Loucy (cell line): ENCODE data around the gene MAS1L.

Experiments used
- H2AFZ ChIP-seq: fragments of 200-600 bp; sonication (generic); 2 replicates; pipeline ENCODE4 v1.6.0; 2016; ENCODE audit warnings: antibody characterized with exemption, mild to moderate bottlenecking, low read length, moderate library complexity
- H3F3A ChIP-seq: fragments of 200-600 bp; 2 replicates; pipeline ENCODE4 v1.6.0; 2016; ENCODE audit warnings: antibody characterized with exemption, low read depth, mild to moderate bottlenecking
- H3K27me3 ChIP-seq: fragments of 200-600 bp; sonication (generic); 2 replicates; pipeline ENCODE4 v1.6.1; 2014; ENCODE audit warnings: low read length, mild to moderate bottlenecking; ENCODE audit not compliant: insufficient read depth, poor library complexity, severe bottlenecking
- H3K36me3 ChIP-seq: fragments of 200-600 bp; sonication (generic); 2 replicates; pipeline ENCODE4 v1.6.1; 2016; ENCODE audit warnings: low read length; ENCODE audit not compliant: insufficient read depth
- H3K4me1 ChIP-seq: fragments of 200-600 bp; sonication (generic); 2 replicates; pipeline ENCODE4 v1.5.1; 2014; ENCODE audit warnings: low read length, mild to moderate bottlenecking; ENCODE audit not compliant: insufficient read depth, poor library complexity, severe bottlenecking
- H3K4me2 ChIP-seq: fragments of 200-600 bp; sonication (generic); 2 replicates; pipeline ENCODE4 v1.6.0; 2014; ENCODE audit warnings: antibody characterized with exemption, low read length, low read depth, mild to moderate bottlenecking; ENCODE audit not compliant: poor library complexity, severe bottlenecking
- H3K4me3 ChIP-seq: fragments of 200-600 bp; sonication (generic); 2 replicates; pipeline ENCODE4 v1.5.1; 2014; ENCODE audit warnings: low read length, mild to moderate bottlenecking, mixed read lengths; ENCODE audit not compliant: poor library complexity, severe bottlenecking
- H3K79me2 ChIP-seq: fragments of 200-600 bp; sonication (generic); 2 replicates; pipeline ENCODE4 v1.6.1; 2014; ENCODE audit warnings: low read length; ENCODE audit not compliant: insufficient read depth
- H3K9ac ChIP-seq: fragments of 200-600 bp; sonication (generic); 2 replicates; pipeline ENCODE4 v1.6.0; 2014; ENCODE audit warnings: mild to moderate bottlenecking, low read depth, low read length, moderate library complexity; ENCODE audit not compliant: poor library complexity, severe bottlenecking
- H3K9me2 ChIP-seq: fragments of 200-600 bp; sonication (generic); replicated peaks from 2 replicates; pipeline ENCODE4 v1.6.1; 2016; ENCODE audit warnings: low read depth, low read length, mixed read lengths
- H3K9me3 ChIP-seq: fragments of 200-600 bp; sonication (generic); 2 replicates; pipeline ENCODE4 v1.6.1; 2014; ENCODE audit warnings: mild to moderate bottlenecking, antibody characterized with exemption, low read length, low read depth; ENCODE audit not compliant: insufficient read depth
- H4K20me1 ChIP-seq: fragments of 200-600 bp; sonication (generic); 2 replicates; pipeline ENCODE4 v1.6.0; 2014; ENCODE audit warnings: antibody characterized with exemption, low read length, mild to moderate bottlenecking; ENCODE audit not compliant: insufficient read depth, poor library complexity, severe bottlenecking
- EZH2phosphoT487 ChIP-seq: fragments of 200-600 bp; IDR thresholded peaks from 2 replicates; pipeline ENCODE4 v1.6.1; 2018; ENCODE audit warnings: antibody characterized with exemption, mild to moderate bottlenecking, moderate library complexity, borderline replicate concordance
- TF ChIP-seq, protein P1 (sequence below): fragments of 200-600 bp; sonication (generic); conservative IDR thresholded peaks from 2 replicates; pipeline ENCODE4 v1.5.1; 2014; ENCODE audit warnings: mild to moderate bottlenecking, antibody characterized with exemption, low read length

MAS1L gene

DNA sequence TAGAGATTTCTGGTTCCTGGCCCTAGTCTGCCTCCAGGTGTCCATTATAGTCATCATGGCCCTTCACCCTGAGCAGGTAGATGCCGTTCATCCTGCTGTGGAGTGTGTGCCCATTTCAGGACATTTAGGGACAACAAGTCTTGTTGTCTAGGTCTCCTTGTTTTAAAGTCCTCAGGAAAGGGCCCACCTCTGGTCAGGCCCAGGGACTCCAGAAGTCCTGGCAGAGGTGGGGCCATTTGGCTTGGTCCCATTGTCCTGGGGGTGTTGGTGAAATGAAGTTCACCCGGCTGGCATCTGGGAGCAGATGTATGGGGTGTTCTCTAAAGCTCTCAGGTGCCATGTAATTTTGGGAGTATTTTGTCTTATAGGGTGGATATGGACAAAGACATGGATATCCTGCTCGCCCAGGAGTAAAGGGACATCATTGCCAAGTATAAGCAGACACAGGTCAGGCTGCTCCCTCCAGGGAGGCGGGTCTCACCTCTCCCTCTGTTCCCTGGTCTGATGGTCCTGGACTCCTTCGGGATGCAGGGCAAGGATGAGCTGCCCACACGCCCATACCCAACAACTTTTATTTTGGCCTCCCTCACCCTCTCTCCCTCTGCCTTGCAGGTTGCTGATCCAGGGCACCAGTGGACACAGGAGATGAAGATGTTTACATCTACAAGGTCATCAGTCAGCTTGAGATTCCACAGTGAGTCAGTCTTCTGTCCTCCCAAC is 31.7 kb upstream of the MAS1L start:
- H3F3A ChIP-seq = peaks cover 9% of the 10 kb centered on the region
- H3K9ac ChIP-seq = peak overlapping the region; percentile 55
- no peak for TF ChIP-seq EZH2phosphoT487
- TF ChIP-seq, protein P1, sequence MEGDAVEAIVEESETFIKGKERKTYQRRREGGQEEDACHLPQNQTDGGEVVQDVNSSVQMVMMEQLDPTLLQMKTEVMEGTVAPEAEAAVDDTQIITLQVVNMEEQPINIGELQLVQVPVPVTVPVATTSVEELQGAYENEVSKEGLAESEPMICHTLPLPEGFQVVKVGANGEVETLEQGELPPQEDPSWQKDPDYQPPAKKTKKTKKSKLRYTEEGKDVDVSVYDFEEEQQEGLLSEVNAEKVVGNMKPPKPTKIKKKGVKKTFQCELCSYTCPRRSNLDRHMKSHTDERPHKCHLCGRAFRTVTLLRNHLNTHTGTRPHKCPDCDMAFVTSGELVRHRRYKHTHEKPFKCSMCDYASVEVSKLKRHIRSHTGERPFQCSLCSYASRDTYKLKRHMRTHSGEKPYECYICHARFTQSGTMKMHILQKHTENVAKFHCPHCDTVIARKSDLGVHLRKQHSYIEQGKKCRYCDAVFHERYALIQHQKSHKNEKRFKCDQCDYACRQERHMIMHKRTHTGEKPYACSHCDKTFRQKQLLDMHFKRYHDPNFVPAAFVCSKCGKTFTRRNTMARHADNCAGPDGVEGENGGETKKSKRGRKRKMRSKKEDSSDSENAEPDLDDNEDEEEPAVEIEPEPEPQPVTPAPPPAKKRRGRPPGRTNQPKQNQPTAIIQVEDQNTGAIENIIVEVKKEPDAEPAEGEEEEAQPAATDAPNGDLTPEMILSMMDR = no peak
- no peaks in the 10 kb centered on the region for H3K36me3 ChIP-seq
- no peak overlapping the region for H3K4me3 ChIP-seq
- H3K4me2 ChIP-seq = no peak overlapping the region
- H3K4me1 ChIP-seq = peaks cover 54% of the 10 kb centered on the region
- H3K79me2 ChIP-seq = no peaks in the 10 kb centered on the region
- H4K20me1 ChIP-seq = no peaks in the 10 kb centered on the region
- H3K9me2 ChIP-seq = no peaks in the 10 kb centered on the region
- H2AFZ ChIP-seq = no peak overlapping the region
- H3K27me3 ChIP-seq = no peaks in the 10 kb centered on the region
- H3K9me3 ChIP-seq = peaks cover 5% of the 10 kb centered on the region; the same call in 1 of the 2 replicates

DNA sequence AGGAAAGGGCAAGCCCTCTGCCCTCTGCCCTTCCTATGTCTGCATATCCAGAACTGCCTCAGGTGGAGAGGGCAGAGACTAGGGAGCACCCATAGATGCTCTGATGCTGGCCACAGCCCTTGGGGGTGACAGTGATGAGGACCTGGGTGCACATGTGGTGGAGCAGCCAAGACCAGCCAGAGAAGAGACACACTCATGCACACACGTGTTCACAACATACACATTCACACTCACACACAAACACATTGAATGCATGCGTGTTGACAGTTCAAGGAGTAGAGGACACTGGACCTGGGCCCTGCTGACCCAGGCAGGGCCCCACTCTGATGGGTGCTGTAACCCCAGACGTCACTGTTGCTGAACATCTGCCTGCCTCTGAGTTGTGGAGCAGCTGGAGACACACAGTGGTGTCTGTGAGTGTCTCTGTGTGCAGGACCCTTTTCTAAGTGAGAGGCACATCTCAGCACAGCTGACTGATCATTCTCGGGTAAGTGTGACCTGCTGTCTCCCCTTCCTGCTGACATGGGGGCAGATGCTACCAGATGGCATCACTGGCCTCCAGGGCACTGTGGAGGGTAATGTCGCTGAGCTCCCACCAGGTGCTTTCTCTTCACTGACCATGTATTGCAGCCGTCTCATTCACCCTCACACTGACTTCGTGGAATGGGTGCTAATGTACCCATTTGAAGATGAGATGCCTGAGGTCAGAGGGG is 30.1 kb upstream of the MAS1L start:
- Histone ChIP-seq H3K4me3 (no peak overlapping the region), H3K9me2 (no peaks in the 10 kb centered on the region), H3K4me2 (no peak overlapping the region), H3K79me2 (no peaks in the 10 kb centered on the region), H4K20me1 (no peaks in the 10 kb centered on the region), H3K27me3 (no peaks in the 10 kb centered on the region), H3F3A (peaks cover 5% of the 10 kb centered on the region; the same call in 1 of the 2 replicates), H3K9me3 (no peaks in the 10 kb centered on the region), H2AFZ (no peak overlapping the region), H3K9ac (no peak overlapping the region), H3K36me3 (no peaks in the 10 kb centered on the region), H3K4me1 (peaks cover 55% of the 10 kb centered on the region)
- TF ChIP-seq, protein P1 = no peak
- TF ChIP-seq EZH2phosphoT487 = no peak

DNA sequence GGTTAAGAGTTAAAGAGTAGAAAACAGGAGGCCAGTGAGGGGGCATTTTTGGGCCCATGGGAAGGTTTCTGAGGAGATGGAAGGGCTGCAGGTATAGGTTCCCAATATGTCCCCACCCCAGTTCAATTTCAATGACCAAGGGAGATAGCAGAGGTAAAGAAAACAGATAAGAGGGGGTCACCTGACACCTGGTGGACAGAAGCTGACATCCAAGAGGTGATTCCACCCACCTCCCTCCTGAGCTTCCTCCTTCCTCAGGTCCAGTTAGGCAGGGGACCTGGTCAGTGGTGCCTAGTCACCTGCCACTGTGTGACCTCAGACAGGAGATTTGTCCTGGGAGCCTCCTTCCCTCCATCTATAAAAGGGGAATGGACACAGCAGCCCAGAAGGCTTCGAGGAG is 29.5 kb upstream of the MAS1L start:
- Histone ChIP-seq H3K79me2 (no peaks in the 10 kb centered on the region), H3K9me2 (no peaks in the 10 kb centered on the region), H3K4me2 (no peak overlapping the region), H3F3A (no peaks in the 10 kb centered on the region), H3K36me3 (no peaks in the 10 kb centered on the region), H3K4me1 (peaks cover 48% of the 10 kb centered on the region), H2AFZ (no peak overlapping the region), H3K9me3 (no peaks in the 10 kb centered on the region), H3K4me3 (no peak overlapping the region), H3K27me3 (no peaks in the 10 kb centered on the region), H3K9ac (no peak overlapping the region), H4K20me1 (no peaks in the 10 kb centered on the region)
- TF ChIP-seq EZH2phosphoT487 = no peak
- TF ChIP-seq, protein P1 = peak; percentile 14; the same call in 1 of the 2 replicates
